GM12872 (cell line): Measurements from ENCODE around the gene C15orf61.

Experiments
- TF ChIP-seq, protein P1 (sequence below): IDR thresholded peaks from 3 replicates; pipeline ENCODE4 v1.5.1; 2011; ENCODE audit warnings: low read depth, mild to moderate bottlenecking, low read length, moderate library complexity; ENCODE audit not compliant: insufficient read depth

Gene C15orf61

DNA sequence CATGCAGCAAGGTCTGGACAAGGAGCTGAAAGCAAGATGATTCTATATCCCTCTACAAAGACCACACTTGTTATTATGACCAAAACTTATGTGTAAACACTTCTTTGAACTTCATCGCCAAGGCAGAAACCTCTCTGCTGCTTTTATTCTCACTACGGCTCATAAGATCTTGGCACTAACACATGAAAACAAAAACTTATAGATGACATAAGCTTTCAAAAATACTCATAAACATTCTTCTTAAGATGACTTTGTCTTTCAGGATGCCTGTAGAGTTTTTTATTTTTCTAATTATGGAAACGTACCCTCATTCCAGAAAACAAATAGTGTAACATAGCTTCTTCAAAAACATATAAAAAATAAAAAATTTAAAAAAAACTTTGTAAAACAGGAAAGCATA, 12.5 kb upstream of the C15orf61 start:
- TF ChIP-seq, protein P1, sequence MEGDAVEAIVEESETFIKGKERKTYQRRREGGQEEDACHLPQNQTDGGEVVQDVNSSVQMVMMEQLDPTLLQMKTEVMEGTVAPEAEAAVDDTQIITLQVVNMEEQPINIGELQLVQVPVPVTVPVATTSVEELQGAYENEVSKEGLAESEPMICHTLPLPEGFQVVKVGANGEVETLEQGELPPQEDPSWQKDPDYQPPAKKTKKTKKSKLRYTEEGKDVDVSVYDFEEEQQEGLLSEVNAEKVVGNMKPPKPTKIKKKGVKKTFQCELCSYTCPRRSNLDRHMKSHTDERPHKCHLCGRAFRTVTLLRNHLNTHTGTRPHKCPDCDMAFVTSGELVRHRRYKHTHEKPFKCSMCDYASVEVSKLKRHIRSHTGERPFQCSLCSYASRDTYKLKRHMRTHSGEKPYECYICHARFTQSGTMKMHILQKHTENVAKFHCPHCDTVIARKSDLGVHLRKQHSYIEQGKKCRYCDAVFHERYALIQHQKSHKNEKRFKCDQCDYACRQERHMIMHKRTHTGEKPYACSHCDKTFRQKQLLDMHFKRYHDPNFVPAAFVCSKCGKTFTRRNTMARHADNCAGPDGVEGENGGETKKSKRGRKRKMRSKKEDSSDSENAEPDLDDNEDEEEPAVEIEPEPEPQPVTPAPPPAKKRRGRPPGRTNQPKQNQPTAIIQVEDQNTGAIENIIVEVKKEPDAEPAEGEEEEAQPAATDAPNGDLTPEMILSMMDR, result no peak

DNA sequence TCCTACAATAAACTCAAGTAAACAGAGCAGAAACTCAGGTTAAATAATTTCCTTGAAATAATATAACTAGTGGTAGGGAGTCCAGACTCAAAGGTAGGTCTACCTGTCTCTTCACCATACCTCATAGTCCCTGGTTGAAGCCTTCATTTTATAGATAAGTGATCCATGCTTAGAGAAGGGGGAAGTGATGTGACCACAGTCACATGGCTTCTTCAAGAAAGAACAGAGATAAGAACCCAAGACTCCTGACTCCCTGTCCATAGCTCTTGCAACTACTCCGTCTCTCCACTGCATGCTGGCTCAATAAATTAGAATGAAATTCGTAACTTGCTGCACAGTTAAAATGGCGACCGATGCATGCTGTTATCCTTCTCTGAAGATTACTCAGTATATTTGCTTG, 11.0 kb upstream of the C15orf61 start:
- TF ChIP-seq, protein P1, result no peak

DNA sequence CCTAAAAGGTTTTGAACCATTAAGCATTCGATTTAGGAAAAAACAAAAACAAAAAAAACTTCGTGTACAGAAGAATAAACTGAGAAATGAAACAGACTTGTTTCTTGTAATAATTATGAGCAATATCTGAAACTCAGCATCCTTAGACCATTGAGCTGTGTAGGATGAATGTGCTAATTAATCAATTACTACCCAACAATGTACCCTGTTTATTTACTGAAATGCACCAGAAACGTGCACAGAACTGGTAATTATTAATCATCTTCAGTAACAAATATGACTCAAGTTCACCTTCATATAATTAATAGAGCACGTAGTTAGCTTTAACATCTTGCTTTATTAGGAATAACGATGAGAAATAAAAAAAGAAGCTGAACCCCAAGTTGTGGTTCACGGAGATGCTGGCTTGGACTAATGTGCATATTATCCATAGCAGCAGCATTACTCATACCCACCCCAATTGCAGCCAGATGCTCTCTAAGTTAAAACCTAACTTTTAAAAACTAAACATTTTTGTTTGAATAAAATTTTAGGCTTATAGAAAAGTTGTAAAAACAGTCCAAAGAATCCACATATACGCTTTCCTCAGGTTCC, 10.2 kb upstream of the C15orf61 start:
- TF ChIP-seq, protein P1, result no peak

DNA sequence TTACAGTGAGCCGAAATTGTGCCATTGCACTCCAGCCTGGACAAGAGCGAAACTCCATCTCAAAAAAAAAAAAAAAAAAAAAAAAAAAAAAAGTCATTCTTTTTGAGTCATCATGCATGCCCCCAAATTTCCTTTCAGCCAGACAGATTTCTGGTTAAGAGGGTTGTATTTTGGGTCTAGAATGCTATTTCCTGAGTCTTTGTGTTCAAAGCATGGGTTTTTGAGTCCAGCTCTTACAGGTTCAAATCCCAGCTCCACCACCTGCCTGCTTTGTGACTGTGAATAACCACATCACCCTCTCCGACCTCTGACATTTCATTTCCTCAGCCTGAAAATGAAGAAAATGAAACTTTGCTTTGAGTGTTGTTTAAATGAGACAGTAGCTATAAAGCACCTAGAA, 9.3 kb upstream of the C15orf61 start:
- TF ChIP-seq, protein P1, result no peak

DNA sequence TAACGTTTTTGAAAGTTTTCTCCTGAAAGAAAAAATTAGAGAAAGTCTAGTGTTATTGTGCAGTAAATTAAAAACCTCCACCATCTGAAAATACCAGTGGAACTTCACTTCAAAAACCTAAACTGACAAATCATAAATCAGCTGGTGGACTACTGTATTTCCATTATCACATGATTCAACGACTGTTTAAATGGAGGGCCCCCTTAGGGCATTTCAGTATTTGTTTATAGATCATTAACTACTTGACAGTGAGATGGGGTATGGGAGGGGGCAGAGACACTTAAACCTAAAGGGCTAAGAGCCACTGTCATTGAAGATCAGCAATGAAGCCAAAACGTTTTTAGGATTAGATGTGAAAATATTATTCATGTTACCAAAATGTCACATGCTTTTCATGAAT, 8.8 kb upstream of the C15orf61 start:
- TF ChIP-seq, protein P1, result no peak

DNA sequence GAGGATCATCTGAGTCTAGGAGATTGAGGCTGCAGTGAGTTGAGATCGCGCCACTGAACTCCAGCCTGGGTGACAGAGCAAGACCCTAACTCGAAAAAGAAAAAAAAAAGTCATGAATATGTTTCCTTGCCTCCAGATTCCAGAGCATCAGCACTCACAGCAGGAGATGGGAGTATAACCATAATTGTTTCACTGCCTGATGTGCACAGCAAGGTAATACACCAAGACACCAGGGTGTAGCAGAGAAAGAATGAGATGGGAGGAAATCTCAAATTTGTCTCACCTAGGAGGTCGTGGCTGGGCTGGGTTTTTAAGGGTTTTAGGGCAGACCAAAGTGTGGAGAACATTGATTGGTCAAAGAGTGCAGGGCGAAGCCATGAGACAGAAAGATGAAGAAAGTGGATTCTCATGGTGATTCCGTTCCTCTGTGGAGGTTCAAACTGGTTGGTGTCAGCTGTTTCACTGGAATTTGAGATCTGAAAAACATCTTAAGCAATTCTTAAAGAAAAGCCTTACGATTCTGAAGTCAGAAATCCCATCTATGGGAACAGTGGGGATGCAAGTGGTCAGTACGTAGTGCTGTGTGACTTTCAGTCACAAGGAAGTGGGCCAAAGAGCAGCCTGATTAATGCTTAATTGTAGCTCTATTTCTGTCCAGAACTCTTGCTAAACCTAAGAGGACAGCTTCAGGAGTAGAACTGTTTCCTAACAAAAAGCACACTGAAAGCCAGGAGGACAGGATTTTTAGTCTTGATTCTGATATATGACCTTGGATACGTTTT, 7.8 kb upstream of the C15orf61 start:
- TF ChIP-seq, protein P1, result no peak

DNA sequence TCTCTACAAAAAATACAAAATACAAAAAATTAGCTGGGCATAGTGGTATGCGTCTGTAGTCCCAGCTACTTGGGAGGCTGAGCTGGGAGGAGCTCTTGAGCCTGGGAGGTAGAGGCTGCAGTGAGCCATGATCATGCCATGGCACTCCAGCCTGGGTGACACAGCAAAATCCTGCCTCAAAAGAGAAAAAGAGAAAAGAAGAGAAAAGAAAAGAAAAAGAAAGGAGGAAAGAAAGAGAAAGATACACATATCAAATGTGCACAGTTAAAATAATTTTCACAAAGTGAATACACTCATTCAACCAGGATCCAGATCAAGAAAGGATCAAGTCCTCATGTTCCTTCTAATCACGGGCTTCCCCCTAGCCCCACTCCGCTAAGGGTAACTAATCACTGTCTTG, 5.8 kb upstream of the C15orf61 start:
- TF ChIP-seq, protein P1, result no peak
